Prostate gland (tissue), 2 donors: ENCODE data around the gene FAM124B. TPM values are rescaled to one million over a fixed set of nuclear protein-coding genes. Genes with fewer than 3 reads are reported as not detected.

Experiments used
- DNase-seq: peaks from one replicate; pipeline ENCODE4 v3.0.0-alpha.2; 2019; ENCODE audit warnings: low spot score
- H3K27ac ChIP-seq, 2 donors: fragments of 200-600 bp; sonication (generic); 2 replicates each; pipeline ENCODE4 v1.5.1; 2017 to 2019
- H3K27me3 ChIP-seq: fragments of 200-600 bp; sonication (generic); replicated peaks from 2 replicates; pipeline ENCODE4 v1.5.1; 2019; ENCODE audit not compliant: insufficient read depth
- H3K36me3 ChIP-seq, 2 donors: fragments of 200-600 bp; sonication (generic); 1 replicate in 1 of 2; 2 replicates in 1 of 2; pipeline versions ENCODE4 v1.5.1 to v1.8.1; 2017 to 2019
- H3K4me1 ChIP-seq: fragments of 200-600 bp; sonication (generic); replicated peaks from 2 replicates; pipeline ENCODE4 v1.5.1; 2019
- H3K4me3 ChIP-seq, 2 donors: fragments of 200-600 bp; sonication (generic); 2 replicates each; pipeline ENCODE4 v1.5.1; 2017 to 2019
- H3K9me3 ChIP-seq: fragments of 200-600 bp; sonication (generic); 2 replicates; pipeline ENCODE4 v1.5.1; 2017
- POLR2A ChIP-seq: fragments of 450-650 bp; IDR thresholded peaks from one replicate; pipeline ENCODE4 v1.6.1; 2016; ENCODE audit warnings: antibody characterized with exemption, mild to moderate bottlenecking
- POLR2AphosphoS5 ChIP-seq: sonication (generic); formaldehyde crosslinking; IDR thresholded peaks from one replicate; pipeline ENCODE4 v1.6.1; 2017; ENCODE audit warnings: antibody characterized with exemption
- WGBS: methylation state at CpG from one replicate; pipeline ENCODE4 v1.1.5; 2018; 5-methylcytosine and 5-hydroxymethylcytosine counted together
- intact Hi-C: fragments of 100-400 bp; cut with DNase I; formaldehyde crosslinking; loops from one replicate; pipeline ENCODE4 v1.14.2; 2022
- total RNA-seq, 2 donors: library from RNA; depleted of rRNA; stranded (reverse); fragments of >200 nt; gene quantifications; one replicate each; pipeline ENCODE4 v1.1.0, GENCODE V29; 2016
- TF ChIP-seq, protein P1 (sequence below), 4 experiments: fragments of 200-600 bp in 2 of 4; fragments of 450-650 bp in 2 of 4; sonication (generic) in 2 of 4; IDR thresholded peaks; 1 replicate in 3 of 4; 2 replicates in 1 of 4; pipeline ENCODE4 v1.5.1; 2016 to 2019; ENCODE audit warnings: antibody characterized with exemption in 4 of 4, mild to moderate bottlenecking in 2 of 4, moderate library complexity in 2 of 4

The FAM124B gene
- total RNA-seq, result under 1 TPM; 0.18 to 0.91 TPM

DNA sequence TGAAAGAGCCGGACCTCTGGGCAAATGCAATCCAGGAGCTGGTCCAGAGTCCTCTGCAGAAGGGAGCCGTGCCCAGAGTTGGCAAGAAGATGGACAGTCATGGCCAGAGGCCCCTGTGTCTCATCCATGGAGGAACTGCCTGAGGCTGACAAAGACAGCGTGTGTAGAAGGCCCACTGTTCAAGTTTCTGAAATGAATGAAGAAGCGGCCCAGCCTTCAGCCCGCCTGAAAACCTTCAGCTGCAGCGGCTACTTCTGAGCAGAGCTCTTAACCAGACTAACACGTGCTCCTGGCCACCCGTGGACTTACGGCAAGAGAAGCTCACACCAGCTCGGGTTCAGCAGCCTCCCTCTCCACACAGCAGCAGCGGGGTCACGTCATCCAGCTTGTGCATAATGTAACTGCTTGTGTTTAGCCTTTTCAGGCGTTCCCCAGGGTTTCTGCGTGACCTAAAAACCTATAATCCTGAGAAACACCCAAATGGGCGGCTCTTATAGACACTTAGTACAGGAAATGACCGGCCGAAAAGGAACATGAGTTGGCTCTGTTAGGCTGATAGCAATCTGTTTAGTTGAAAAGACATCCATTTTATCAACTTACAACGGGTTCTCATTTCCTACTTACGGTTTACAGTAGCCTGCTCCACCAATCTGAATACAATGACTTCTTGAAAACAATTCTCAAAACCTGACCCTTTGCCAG, at the start of gene FAM124B:
Gene FAM124B (minus strand): TSS at position 467 of the 702 bp plus-strand sequence. CDS start 339 bp downstream, at position 128.
- WGBS, result 35% methylated on average over 19 of the region's 19 CpGs
- H3K9me3 ChIP-seq, result no peaks in the 10 kb centered on the region
- DNase-seq, result no peak
- TF ChIP-seq POLR2A, result no peak
- TF ChIP-seq POLR2AphosphoS5, result no peak
- TF ChIP-seq, protein P1, sequence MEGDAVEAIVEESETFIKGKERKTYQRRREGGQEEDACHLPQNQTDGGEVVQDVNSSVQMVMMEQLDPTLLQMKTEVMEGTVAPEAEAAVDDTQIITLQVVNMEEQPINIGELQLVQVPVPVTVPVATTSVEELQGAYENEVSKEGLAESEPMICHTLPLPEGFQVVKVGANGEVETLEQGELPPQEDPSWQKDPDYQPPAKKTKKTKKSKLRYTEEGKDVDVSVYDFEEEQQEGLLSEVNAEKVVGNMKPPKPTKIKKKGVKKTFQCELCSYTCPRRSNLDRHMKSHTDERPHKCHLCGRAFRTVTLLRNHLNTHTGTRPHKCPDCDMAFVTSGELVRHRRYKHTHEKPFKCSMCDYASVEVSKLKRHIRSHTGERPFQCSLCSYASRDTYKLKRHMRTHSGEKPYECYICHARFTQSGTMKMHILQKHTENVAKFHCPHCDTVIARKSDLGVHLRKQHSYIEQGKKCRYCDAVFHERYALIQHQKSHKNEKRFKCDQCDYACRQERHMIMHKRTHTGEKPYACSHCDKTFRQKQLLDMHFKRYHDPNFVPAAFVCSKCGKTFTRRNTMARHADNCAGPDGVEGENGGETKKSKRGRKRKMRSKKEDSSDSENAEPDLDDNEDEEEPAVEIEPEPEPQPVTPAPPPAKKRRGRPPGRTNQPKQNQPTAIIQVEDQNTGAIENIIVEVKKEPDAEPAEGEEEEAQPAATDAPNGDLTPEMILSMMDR (IDR thresholded peaks at IDR 0.05), result no peak
- H3K27ac ChIP-seq, result no peak within 1 kb of the TSS
- intact Hi-C loops, result no loop called here
- peak within 1 kb of the TSS in 1 of 2 donors; percentile 2 for H3K4me3 ChIP-seq
- no peaks in the 10 kb centered on the region for H3K27me3 ChIP-seq
- H3K4me1 ChIP-seq, result no peaks in the 10 kb centered on the region
- H3K36me3 ChIP-seq, result no peaks in the 10 kb centered on the region

DNA sequence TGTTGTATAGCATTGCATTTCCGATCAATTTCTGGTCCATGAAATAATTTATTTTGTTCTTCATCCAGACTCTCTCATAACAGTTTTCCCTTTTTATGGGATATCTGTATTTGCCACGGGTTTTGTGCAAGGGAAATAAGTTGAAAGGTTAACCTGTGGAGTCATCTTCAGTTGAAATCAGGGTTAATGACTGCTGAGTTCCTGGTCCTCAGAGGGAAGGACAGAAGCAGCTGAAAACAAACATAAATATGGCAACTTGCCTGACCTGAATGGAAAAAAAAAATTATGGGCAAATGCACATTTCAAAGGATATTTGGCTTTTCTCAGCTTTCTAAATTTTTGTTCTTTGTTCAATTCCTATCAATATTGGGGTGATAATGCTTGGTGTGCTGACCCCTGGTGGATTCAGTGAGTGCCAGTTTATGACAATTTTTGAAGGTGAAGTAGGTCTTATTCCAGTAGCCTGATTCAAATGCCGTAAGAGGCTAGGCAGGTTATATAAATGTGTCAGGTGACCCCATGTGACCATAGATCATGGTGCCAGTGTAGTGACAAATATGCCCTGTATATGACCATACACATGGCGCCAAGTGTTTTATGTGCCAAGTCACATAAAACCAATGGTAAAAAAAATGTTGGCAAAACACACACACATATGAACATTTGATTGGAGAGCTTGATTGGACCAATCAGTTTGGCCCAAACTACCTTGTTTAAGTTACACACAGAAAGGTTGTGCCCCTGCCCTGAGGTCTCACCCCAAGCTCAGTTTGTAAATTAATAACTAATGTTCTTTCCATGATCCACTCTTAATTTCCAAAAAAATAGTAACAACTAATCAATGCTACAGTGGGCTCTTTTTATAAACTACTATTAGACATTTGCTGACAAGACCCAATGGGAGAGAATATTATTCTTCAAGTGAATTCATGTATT, 47.6 kb upstream of the FAM124B start:
- WGBS, result 44% methylated on average over 4 of the region's 4 CpGs
- DNase-seq, result no peak
- Histone ChIP-seq H3K27me3 (no peaks in the 10 kb centered on the region), H3K27ac (no peak overlapping the region), H3K4me1 (no peaks in the 10 kb centered on the region), H3K9me3 (no peaks in the 10 kb centered on the region), H3K4me3 (no peak overlapping the region), H3K36me3 (no peaks in the 10 kb centered on the region)
- TF ChIP-seq, protein P1 (IDR thresholded peaks at IDR 0.05), result peak in 2 of 4 experiments; percentile 42 to 46
- TF ChIP-seq POLR2A, result no peak
- intact Hi-C loops, result loop anchor here (10.0 kb wide), 1 partner anchor 205 kb away; no protein-coding TSS in a partner anchor

DNA sequence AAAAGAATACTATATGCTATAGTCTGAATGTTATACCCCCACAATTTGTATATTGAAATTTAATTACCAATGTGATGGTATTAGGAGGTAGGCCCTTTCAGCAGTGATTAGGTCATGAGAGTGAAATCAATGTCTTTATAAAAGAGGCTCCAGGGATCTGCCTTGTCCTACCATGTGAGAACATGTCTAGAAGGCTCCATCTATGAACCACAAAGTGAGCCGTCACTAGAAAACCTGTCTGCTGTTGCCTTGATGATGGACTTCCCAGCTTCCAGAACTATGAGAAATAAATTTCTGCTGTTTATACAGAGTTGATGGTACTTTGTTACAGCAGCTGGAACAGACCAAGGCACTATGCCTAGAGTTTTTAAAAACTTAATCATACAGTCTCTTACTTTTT, 46.3 kb upstream of the FAM124B start:
- TF ChIP-seq POLR2AphosphoS5, result no peak
- TF ChIP-seq, protein P1 (IDR thresholded peaks at IDR 0.05), result no peak
- no peak for TF ChIP-seq POLR2A
- 100% methylated on average over 1 of the region's 1 CpG for WGBS

DNA sequence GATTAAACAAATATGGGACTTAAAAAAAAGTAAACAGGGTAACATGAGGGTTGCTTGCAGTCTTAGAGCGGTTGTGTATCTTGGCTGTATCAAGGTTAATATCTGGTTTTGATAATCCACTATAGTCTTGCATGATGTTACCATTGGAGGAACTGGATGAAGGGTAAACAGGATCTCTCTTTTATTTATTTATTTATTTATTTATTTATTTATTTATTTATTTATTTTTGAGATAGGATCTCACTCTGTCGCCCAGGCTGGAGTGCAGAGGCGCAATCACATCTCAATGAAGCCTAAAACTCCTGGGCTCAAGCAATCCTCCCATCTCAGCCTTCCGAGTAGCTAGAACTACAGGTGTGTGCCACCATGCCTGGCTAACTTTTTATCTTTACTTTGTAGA, 42.9 kb upstream of the FAM124B start:
- H3K9me3 ChIP-seq, result no peaks in the 10 kb centered on the region
- TF ChIP-seq, protein P1 (IDR thresholded peaks at IDR 0.05), result no peak
- no peak for TF ChIP-seq POLR2AphosphoS5
- no peak for TF ChIP-seq POLR2A
- WGBS, result 100% methylated on average over 4 of the region's 4 CpGs
- H3K27ac ChIP-seq, result no peak overlapping the region
- H3K27me3 ChIP-seq, result no peaks in the 10 kb centered on the region
- no peak overlapping the region for H3K4me3 ChIP-seq
- no peaks in the 10 kb centered on the region for H3K4me1 ChIP-seq
- no peak for DNase-seq
- no peaks in the 10 kb centered on the region for H3K36me3 ChIP-seq
- intact Hi-C loops, result loop anchor here (10.0 kb wide), 1 partner anchor 210 kb away; no protein-coding TSS in a partner anchor

More for the DNA sequence above, 46.3 kb upstream of the FAM124B start:
- no peaks in the 10 kb centered on the region for H3K9me3 ChIP-seq
- H3K27ac ChIP-seq, result no peak overlapping the region
- H3K36me3 ChIP-seq, result no peaks in the 10 kb centered on the region
- intact Hi-C loops, result loop anchor here (10.0 kb wide), 1 partner anchor 207 kb away; no protein-coding TSS in a partner anchor
- H3K27me3 ChIP-seq, result no peaks in the 10 kb centered on the region
- no peak overlapping the region for H3K4me3 ChIP-seq
- DNase-seq, result no peak
- H3K4me1 ChIP-seq, result no peaks in the 10 kb centered on the region
